HepG2 (cell line): Measurements from ENCODE around the gene NUCB1. TPM values are rescaled to one million over a fixed set of nuclear protein-coding genes. Genes with fewer than 3 reads are reported as not detected.
A peak's percentile ranks its signal among the peaks of the same experiment; 100 is the strongest.

Experiments
- AFF4 ChIP-seq: sonication (generic); formaldehyde crosslinking; IDR thresholded peaks from 2 replicates; pipeline ENCODE4 v1.4.0; 2020; ENCODE audit warnings: missing genetic modification reagents
- EZH2 ChIP-seq: conservative IDR thresholded peaks from 2 replicates; pipeline ENCODE4 v1.6.1; 2012; ENCODE audit warnings: mild to moderate bottlenecking, low read depth, low read length, moderate library complexity
- FLYWCH1 ChIP-seq: sonication (generic); formaldehyde crosslinking; IDR thresholded peaks from 2 replicates; pipeline ENCODE4 v1.8.1; 2023; ENCODE audit warnings: mild to moderate bottlenecking, missing genetic modification reagents
- FOSL2 ChIP-seq: sonication (generic); formaldehyde crosslinking; IDR thresholded peaks from 2 replicates; pipeline ENCODE4 v1.4.0; 2020; ENCODE audit warnings: missing genetic modification reagents
- FOXK1 ChIP-seq: sonication (generic); formaldehyde crosslinking; IDR thresholded peaks from 2 replicates; pipeline ENCODE4 v1.4.0; 2020; ENCODE audit warnings: low read depth, missing genetic modification reagents, borderline replicate concordance
- FUBP1 ChIP-seq: sonication (generic); formaldehyde crosslinking; IDR thresholded peaks from 2 replicates; pipeline ENCODE4 v1.5.1; 2020; ENCODE audit warnings: missing genetic modification reagents, mild to moderate bottlenecking, borderline replicate concordance
- HNF4G ChIP-seq, 2 experiments: sonication (generic) in 1 of 2; formaldehyde crosslinking in 1 of 2; IDR thresholded peaks; 2 replicates each; pipeline versions ENCODE4 v1.4.0 to v1.6.1; 2011 to 2020; ENCODE audit warnings: borderline replicate concordance in 2 of 2, low read depth in 2 of 2, mild to moderate bottlenecking in 2 of 2, low read length in 1 of 2, missing genetic modification reagents in 1 of 2, moderate library complexity in 1 of 2
- HNRNPLL ChIP-seq: fragments of 200-400 bp; formaldehyde crosslinking; IDR thresholded peaks from 2 replicates; pipeline ENCODE4 v1.6.1; 2017; ENCODE audit warnings: mild to moderate bottlenecking, low read depth, low read length; ENCODE audit not compliant: poor library complexity, severe bottlenecking
- IKZF5 ChIP-seq: IDR thresholded peaks from 2 replicates; pipeline ENCODE4 v1.6.1; 2018; ENCODE audit warnings: missing genetic modification reagents, mild to moderate bottlenecking, missing compliant biosample characterization
- KAT2B ChIP-seq: fragments of 150-350 bp; IDR thresholded peaks from 2 replicates; pipeline ENCODE4 v1.6.1; 2014; ENCODE audit warnings: low read depth, low read length, borderline replicate concordance
- KMT2A ChIP-seq: sonication (generic); formaldehyde crosslinking; IDR thresholded peaks from 2 replicates; pipeline ENCODE4 v1.4.0; 2020; ENCODE audit warnings: missing genetic modification reagents
- PTBP1 ChIP-seq: fragments of 200-400 bp; formaldehyde crosslinking; IDR thresholded peaks from 2 replicates; pipeline ENCODE4 v1.6.1; 2018; ENCODE audit warnings: low read length, low read depth; ENCODE audit not compliant: poor library complexity, severe bottlenecking
- SMYD3 ChIP-seq: sonication (generic); formaldehyde crosslinking; IDR thresholded peaks from 2 replicates; pipeline ENCODE4 v1.8.1; 2023; ENCODE audit warnings: mild to moderate bottlenecking, missing genetic modification reagents
- SNAI1 ChIP-seq: sonication (generic); formaldehyde crosslinking; IDR thresholded peaks from 2 replicates; pipeline ENCODE4 v1.5.0; 2020; ENCODE audit warnings: mild to moderate bottlenecking, missing genetic modification reagents, borderline replicate concordance
- ZKSCAN5 ChIP-seq: sonication (generic); formaldehyde crosslinking; IDR thresholded peaks from 2 replicates; pipeline ENCODE4 v1.5.1; 2020; ENCODE audit warnings: mild to moderate bottlenecking, missing genetic modification reagents
- ZMYM2 ChIP-seq: sonication (generic); formaldehyde crosslinking; IDR thresholded peaks from 2 replicates; pipeline ENCODE4 v1.8.0; 2022; ENCODE audit warnings: mild to moderate bottlenecking, missing genetic modification reagents
- ZNF136 ChIP-seq: sonication (generic); formaldehyde crosslinking; IDR thresholded peaks from 2 replicates; pipeline ENCODE4 v1.8.1; 2022; ENCODE audit warnings: low read depth, mild to moderate bottlenecking, moderate library complexity, missing genetic modification reagents
- ZNF432 ChIP-seq: sonication (generic); formaldehyde crosslinking; IDR thresholded peaks from 2 replicates; pipeline ENCODE4 v1.5.0; 2020; ENCODE audit warnings: missing genetic modification reagents, mild to moderate bottlenecking, borderline replicate concordance
- polyA plus RNA-seq, 8 experiments: library from polyadenylated mRNA; depleted of rRNA in 3 of 8; stranded (reverse) in 7 of 8; unstranded in 1 of 8; fragments of >200 nt; fragmentation: Illumina TruSeq in 4 of 8; extraction: Trizol in 4 of 8; gene quantifications; 2 replicates each; pipeline versions ENCODE4 v1.2.1 to v1.2.3, GENCODE V29; 2011 to 2016; ENCODE audit warnings: low read depth in 4 of 8, missing spikeins in 1 of 8, mixed read lengths in 1 of 8; ENCODE audit not compliant: insufficient read depth in 1 of 8
- total RNA-seq, 5 experiments: library from RNA; depleted of rRNA; stranded (reverse); fragments of >200 nt; fragmentation: Illumina TruSeq; extraction: Trizol; gene quantifications; 2 replicates each; pipeline ENCODE4 v1.2.3, GENCODE V29; 2016; ENCODE audit warnings: low read depth in 1 of 5

NUCB1 gene
- total and polyA plus RNA-seq, 2 of the 13 experiments (the other 11 are each of a cell fraction or from before 2014, with no cell fraction given), result 82.3 to 106 TPM

- peak; percentile 76; the same call in 1 of the 2 replicates for TF ChIP-seq ZKSCAN5 (CRISPR knock-in tag)
- TF ChIP-seq EZH2, result no peak
- TF ChIP-seq FUBP1 (CRISPR knock-in tag), result no peak
- TF ChIP-seq AFF4 (CRISPR knock-in tag), result no peak
- peak; percentile 85 for TF ChIP-seq ZMYM2 (CRISPR knock-in tag)
- TF ChIP-seq SMYD3 (CRISPR knock-in tag), result no peak
- TF ChIP-seq HNF4G (IDR thresholded peaks at IDR 0.05; ENCODE audit: borderline replicate concordance, low read depth, low read length), result peak; percentile 99
- TF ChIP-seq HNF4G (CRISPR knock-in tag; IDR thresholded peaks at IDR 0.05; ENCODE audit: borderline replicate concordance, low read depth), result peak; percentile 97
- no peak for TF ChIP-seq KAT2B
- TF ChIP-seq ZNF432 (CRISPR knock-in tag), result no peak
- no peak for TF ChIP-seq ZNF136 (CRISPR knock-in tag)
- TF ChIP-seq IKZF5 (CRISPR knock-in tag), result 0 out of 2 replicates have a peak, but pooled peaks have one; percentile 61
- TF ChIP-seq FLYWCH1, result no peak
- no peak for TF ChIP-seq PTBP1
- TF ChIP-seq KMT2A (CRISPR knock-in tag), result 0 out of 2 replicates have a peak, but pooled peaks have one; percentile 40
- no peak for TF ChIP-seq HNRNPLL
- TF ChIP-seq FOSL2 (CRISPR knock-in tag), result peak; percentile 62; the same call in 1 of the 2 replicates
- TF ChIP-seq FOXK1 (CRISPR knock-in tag), result peak; percentile 35; the same call in 1 of the 2 replicates
- no peak for TF ChIP-seq SNAI1
Measured at GRCh38 chr19:48907671-48908070, 7.6 kb downstream of the NUCB1 start (continued).
